Endometrial microvascular endothelial cells (primary cell): ENCODE measurements around the gene PAXIP1. TPM values are rescaled to one million over a fixed set of nuclear protein-coding genes. Genes with fewer than 3 reads are reported as not detected.
"Not testable (repeated sequence)": the region's sequence is repeated elsewhere in the genome, so short reads cannot be mapped to it uniquely, and the experiment has no call there.

Source experiments
- in situ Hi-C: cut with HindIII; loops from 2 replicates; pipeline ENCODE4 v1.10.0; 2017; ENCODE audit warnings: low sequenced_read_pairs, low pct_unique_long_range_greater_than_20kb; ENCODE audit errors: inconsistent ontology term
- total RNA-seq: library from RNA; depleted of rRNA; stranded (reverse); fragments of >200 nt; gene quantifications from one replicate; pipeline ENCODE4 v1.2.3, GENCODE V29; 2015; ENCODE audit errors: inconsistent ontology term

Gene PAXIP1, protein sequence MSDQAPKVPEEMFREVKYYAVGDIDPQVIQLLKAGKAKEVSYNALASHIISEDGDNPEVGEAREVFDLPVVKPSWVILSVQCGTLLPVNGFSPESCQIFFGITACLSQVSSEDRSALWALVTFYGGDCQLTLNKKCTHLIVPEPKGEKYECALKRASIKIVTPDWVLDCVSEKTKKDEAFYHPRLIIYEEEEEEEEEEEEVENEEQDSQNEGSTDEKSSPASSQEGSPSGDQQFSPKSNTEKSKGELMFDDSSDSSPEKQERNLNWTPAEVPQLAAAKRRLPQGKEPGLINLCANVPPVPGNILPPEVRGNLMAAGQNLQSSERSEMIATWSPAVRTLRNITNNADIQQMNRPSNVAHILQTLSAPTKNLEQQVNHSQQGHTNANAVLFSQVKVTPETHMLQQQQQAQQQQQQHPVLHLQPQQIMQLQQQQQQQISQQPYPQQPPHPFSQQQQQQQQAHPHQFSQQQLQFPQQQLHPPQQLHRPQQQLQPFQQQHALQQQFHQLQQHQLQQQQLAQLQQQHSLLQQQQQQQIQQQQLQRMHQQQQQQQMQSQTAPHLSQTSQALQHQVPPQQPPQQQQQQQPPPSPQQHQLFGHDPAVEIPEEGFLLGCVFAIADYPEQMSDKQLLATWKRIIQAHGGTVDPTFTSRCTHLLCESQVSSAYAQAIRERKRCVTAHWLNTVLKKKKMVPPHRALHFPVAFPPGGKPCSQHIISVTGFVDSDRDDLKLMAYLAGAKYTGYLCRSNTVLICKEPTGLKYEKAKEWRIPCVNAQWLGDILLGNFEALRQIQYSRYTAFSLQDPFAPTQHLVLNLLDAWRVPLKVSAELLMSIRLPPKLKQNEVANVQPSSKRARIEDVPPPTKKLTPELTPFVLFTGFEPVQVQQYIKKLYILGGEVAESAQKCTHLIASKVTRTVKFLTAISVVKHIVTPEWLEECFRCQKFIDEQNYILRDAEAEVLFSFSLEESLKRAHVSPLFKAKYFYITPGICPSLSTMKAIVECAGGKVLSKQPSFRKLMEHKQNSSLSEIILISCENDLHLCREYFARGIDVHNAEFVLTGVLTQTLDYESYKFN
- total RNA-seq, result 11.9 TPM

DNA sequence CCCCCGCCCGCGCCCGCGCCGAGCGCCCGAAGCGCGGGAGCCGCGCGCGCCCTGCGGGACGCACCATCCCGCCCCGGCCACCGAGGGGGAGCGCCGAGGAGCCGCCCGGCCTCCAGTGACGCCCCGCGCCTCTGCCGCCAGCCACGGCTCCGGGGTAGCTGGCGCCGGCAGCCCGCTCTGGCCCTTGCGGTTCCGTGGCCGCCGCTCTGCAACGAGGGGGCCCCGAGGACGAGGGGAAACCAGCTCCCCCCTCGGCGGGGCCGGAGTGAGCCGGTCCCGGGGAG, at the start of gene PAXIP1:
TSS of gene PAXIP1 (minus strand) at position 33 of the 284 bp plus-strand sequence. CDS start 195 bp downstream, outside the sequence.
- in situ Hi-C loops, result no loop called here

DNA sequence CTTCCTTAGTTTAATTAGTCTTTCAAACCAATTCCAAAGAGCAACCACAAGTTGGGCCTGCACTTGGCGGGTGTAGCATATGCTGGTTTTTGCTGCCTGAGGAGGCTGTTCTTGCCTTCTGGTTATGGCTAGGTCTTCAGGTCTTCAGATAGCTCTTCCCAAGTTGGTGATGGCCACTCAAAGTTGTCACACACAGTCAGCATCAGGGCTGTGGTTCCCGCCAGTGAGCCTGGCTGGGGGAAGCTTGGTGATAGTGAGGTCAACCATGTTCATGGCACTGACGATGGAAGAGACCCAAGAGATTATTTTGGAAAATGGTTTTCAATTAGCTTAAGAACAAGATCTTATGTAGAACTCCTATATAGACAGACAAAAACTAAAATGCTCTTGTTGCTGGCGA, 48.4 kb upstream of the PAXIP1 start:
- in situ Hi-C loops, result no loop called here

- in situ Hi-C loops, result no loop called here
Observed at GRCh38 chr7:155048006-155048405, 45.1 kb upstream of the PAXIP1 start.

DNA sequence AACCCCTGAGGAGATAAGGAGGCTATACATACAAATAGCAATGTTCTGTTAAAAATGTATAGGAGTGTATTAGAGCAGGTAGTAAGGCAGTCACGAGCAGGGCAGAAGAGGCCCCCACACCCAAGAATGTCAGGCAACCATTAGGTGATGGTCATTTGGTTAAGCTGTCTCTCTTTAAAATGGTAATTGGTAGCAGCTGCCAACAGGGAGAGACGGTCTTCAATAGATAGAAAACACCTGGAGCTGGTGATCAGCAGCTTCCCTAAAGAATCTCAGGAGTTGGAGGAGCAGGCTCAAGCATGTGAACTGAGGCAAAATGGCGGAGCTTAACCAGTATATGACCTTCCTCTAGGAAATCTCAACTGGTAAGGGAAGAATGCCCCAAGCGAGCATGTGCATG, 40.8 kb upstream of the PAXIP1 start:
- in situ Hi-C loops, result no loop called here

DNA sequence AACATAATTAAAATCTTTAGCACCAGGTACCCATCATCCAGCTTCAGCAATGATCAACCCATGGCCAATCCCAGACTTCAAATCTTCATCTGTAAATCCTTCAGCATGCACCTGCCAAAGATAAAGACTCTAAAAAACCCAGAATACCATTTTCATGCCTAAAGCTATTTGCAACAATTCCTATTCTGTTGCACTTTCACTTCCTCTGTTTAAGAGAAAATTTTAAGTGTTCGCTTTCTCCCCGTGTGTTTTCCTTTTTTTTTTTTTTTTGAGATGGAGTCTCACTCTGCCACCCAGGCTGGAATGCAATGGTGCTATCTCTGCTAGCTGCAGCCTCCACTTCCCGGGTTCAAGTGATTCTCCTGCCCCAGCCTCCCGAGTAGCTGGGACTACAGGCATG, 35.4 kb upstream of the PAXIP1 start:
- in situ Hi-C loops, result no loop called here

DNA sequence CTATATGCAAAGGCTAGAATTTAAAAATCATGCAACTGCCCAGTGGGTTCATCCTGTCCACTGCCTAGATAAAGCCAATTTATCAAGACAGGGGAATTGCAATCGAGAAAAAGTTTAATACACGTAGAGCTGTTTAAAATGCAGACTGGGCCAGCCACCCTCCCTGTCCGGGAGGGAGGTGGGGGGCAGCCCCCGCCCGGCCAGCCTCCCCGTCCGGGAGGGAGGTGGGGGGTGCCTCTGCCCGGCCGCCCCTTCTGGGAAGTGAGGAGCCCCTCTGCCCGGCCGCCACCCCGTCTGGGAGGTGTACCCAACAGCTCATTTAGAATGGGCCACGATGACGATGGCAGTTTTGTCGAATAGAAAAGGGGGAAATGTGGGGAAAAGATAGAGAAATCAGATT, 31.6 kb upstream of the PAXIP1 start:
- in situ Hi-C loops, result not testable (repeated sequence)

GRCh38 chr7:155032978-155033377, 30.1 kb upstream of the PAXIP1 start:
- in situ Hi-C loops, result no loop called here

DNA sequence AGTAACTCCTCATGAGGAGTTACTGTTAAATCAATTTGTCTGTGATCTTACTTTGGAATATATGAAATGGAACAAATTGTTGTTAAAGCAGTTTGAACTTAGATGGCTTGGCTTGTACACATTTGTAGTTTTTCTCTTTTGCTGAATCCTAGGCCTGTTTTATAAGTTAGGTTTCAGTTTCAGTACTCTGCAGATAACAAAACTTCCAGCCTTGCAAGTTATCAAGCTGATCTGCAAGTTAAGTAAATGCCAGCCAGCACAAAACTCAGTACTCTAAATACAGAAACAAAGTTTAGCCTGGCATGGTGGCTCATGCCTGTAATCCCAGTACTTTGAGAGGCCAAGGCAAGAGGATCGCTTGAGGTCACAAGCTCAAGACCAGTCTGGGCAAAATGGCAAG, 25.0 kb upstream of the PAXIP1 start:
- in situ Hi-C loops, result no loop called here

- in situ Hi-C loops, result no loop called here
Observed at GRCh38 chr7:155021699-155022145, 18.8 kb upstream of the PAXIP1 start.

DNA sequence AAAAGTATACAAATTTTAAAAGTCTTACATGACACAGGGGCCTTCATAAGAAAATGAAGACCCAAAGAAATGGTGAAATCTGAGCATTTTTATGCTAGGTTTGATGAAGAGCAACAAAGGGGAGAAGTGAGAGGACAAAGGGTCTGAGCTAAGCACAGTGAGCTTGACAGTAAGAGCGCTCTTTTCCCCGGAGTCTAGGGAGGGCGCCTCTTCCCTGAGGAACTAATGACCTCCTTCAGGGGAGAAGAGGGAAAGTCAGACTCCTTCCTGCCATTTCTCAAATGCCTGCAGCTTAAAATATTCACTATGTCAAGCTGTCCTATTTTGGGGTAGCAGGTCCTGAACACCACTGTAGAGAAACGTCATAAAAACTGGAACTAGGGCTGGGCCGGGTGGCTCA, 18.1 kb upstream of the PAXIP1 start:
- in situ Hi-C loops, result no loop called here

GRCh38 chr7:155017834-155018233, 14.9 kb upstream of the PAXIP1 start:
- in situ Hi-C loops, result no loop called here

DNA sequence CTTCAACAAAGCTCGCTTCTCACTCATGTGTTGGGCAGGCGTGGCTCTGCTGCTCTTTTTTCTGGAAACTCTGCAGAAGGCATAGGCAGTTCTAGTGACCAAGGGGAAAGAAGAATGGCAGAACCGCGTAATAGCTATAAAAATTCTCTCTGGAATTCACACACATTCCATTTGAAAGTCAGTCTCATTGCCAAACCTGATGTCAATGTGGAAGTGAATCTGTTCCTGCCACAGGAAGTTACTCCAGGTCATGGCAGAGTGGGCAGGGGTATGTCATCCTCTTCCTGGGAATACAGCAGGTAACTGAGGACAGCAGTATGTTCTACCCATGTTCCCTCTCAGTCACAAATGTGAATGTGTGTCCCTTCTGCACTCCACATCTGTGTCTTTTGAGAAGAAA, 8.2 kb upstream of the PAXIP1 start:
- in situ Hi-C loops, result no loop called here

DNA sequence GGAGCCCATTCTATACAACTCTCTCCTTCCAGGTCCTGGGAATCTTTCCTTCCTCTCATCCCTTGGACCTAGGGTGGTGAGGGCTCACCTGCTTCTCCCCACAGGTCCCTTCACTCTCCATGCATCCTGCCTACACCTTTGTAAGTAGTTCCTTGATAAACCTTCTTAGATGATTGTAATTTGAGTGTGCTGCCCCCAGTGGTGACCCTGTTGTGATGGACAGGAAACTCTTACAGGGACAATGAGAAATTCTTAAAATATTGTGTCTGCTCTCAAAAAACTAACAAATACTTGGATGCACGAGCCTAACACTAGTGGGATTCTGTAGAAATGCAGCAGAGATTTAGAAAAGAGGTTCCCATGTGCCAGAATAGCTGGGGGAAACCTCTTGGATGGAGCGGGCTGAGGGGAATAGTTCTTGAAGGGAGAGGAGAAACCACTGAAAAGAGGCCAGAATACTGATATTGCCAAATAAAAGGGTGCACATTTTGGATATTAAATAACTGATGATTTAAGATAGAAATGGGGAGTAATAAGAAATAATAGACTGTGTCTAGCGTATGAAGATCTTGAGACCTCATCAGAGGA, 6.7 kb upstream of the PAXIP1 start:
- in situ Hi-C loops, result no loop called here

DNA sequence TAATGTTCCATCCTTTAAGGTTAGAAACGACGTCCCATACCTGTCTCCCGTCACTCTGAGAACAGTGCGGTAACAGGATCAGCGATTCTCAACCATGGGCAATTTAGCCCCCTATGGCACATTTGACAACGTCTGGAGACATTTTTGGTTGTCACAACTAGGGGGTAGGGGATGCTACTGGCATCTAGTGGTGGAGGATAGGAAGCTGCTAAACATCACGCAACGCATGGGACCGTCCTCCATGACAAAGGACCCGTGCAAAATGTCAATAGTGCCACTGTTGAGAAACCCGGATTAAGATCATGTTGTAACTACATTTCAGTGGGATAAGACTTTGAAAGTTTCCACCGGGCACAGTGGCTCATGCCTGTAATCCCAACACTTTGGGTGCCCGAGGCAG, 5.0 kb upstream of the PAXIP1 start:
- in situ Hi-C loops, result no loop called here

DNA sequence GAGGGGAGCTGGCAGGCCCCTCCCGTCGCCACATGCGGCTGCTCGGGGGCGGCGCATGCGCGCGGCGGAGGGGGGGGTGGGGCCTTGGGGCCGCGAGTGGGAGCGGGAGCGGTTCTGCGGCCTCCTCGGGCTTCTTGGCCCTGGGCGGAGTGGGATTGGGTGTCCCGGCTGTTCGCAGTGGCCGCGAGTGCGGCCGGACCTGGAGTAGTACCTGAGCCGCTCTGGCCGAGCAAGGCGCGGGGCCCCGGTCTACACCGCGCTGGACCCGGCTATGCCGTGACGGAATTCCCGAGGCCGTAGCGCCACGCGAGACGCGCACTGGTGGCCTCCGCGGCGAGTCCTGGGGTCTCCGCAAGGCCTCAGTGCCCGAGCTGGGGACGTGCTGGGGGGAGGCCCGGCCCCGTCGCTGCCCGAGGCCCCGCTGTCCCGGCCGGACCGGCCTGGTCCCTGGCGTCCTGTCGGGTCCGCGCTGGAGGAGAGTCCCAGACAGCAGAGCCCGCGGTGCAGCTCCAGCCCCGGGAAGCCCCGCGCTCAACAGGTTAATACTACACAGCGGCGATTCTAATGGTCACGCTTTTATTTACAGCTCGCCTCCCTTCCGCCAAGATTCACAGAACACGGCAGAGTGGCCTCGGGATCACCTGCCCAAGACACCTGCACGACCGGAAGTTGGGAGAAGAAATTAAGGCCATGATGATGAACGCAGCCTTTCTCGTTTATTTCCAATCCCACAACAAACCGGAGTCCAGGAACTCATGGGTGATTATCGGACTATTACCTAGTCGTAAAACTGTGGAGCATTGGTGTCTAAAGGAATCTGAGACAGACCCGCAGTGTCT, 671 bp upstream of the PAXIP1 start:
- in situ Hi-C loops, result no loop called here

DNA sequence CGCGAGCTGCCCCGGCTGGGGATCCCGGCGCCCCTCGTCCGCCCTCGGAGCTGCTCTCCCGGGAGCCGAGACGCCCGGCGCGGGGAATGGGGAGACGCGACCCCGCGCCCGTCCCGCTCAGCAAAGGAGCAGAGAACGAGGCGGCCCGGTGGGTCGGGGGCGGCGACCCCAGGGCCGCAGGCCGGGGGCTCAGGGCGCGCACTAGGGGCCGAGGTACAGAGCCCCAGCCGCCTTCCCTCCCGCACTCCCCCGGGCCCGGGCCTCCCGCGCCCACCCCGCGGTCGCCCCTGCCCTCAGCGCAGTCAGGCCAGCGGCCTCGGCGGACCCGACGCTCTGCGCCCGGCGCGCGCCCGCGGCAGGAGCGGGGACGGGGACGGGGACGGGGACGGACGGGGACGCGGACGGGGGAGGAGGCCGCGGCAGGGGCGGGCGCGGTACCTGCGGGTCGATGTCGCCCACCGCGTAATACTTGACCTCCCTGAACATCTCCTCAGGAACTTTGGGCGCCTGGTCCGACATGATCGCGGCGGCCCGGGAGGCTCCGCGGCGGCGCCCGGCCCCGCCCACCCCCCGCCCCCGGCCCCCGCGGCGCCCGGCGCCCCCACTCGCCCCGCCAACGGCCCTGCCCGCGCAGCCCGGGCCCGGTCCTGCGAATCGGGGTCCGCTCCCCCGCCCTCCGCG, 373 bp downstream of the PAXIP1 start:
- in situ Hi-C loops, result no loop called here

DNA sequence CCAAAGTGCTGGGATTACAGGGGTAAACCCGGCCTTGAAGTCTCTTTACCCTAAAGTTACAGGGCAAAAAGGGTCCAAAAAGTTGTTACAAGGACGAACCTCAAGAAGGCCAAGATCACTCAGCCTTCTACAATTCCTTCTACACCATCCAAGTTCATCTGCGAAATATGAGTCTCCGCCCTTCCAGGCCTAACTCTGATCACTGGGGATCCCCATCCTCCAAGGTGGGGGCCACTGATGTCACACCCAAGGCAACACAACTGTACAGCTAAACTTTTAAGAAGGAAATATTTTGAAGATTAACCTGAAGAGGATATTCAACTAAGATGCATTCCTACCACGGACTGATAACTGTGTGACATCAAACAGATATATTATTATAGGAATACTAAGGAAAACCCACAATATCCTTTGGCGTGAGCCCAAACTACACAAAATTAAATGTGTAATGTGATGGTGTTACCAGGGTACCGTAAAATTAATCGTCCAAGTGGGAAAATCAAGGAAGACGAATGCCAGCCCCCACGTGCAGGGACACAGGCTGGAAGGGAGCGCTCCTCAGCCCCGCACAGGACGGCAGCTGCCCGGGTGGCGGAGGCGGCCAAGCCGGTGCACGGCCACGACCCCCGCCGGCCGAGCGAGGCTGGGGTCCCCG, 1.0 kb downstream of the PAXIP1 start:
- in situ Hi-C loops, result no loop called here

DNA sequence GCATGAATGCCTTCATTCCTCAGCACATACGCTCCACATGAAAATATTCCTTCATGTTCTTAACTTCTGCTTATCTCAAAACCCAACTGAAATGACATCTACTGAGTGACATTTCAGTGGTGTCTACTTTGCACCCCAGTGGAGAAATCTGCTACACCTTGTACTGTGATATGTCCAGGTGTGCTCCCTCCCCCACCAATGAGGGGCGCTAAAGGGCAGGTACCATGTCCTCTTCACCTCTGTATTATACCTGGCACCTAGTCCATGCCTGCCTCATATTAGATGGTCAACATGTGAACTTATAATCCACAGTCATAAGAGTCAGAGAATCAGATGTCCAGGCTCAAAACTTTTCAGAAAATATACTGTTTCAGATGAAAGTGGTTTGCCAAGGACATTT, 2.1 kb downstream of the PAXIP1 start:
- in situ Hi-C loops, result no loop called here
